Measurements from ENCODE around the gene MBP. TPM values are rescaled to one million over a fixed set of nuclear protein-coding genes. Genes with fewer than 3 reads are reported as not detected.

Gene MBP
- total and polyA plus RNA-seq, 2 of the 4 experiments (the other 2 are of a cell fraction), result 0.72 to 0.90 TPM

- Histone ChIP-seq H3K4me2 (ENCODE audit: low read depth, low read length) (no peak overlapping the region), H3K79me1 (ENCODE audit: low read depth in 1 of 2, low read length in 2 of 2) (no peaks in the 10 kb centered on the region; a peak in 1 of 4 replicates), H2BK15ac (ENCODE audit: low read depth, low read length) (peak overlapping the region; percentile 78; the same call in 2 of the 3 replicates), H3K4ac (ENCODE audit: low read depth, low read length) (peak overlapping the region; percentile 79), H3K4me3 (ENCODE audit: insufficient read depth, low read depth, low read length) (no peak overlapping the region), H4K91ac (ENCODE audit: insufficient read depth, low read depth, low read length) (peak overlapping the region; percentile 86; the same call in 1 of the 2 replicates), H3K27me3 (ENCODE audit: control insufficient read depth, insufficient read depth, low read length) (no peaks in the 10 kb centered on the region), H3K36me3 (ENCODE audit: control insufficient read depth, insufficient read depth, low read length) (no peaks in the 10 kb centered on the region), H3K27ac (ENCODE audit: insufficient read depth, low read length) (peak overlapping the region; percentile 81; the same call in 1 of the 2 replicates), H4K5ac (ENCODE audit: low read depth, low read length) (peak overlapping the region; percentile 77), H3K9me3 (ENCODE audit: control insufficient read depth, insufficient read depth, low read length) (no peaks in the 10 kb centered on the region), H2BK120ac (ENCODE audit: low read depth, low read length) (peak overlapping the region; percentile 92), H2AFZ (replicated peaks; ENCODE audit: low read length, poor library complexity) (peak overlapping the region; percentile 56), H3K56ac (ENCODE audit: extremely low read depth, insufficient read depth, low read length) (no peak overlapping the region), H2BK20ac (ENCODE audit: low read depth, low read length) (peak overlapping the region; percentile 84), H3K23ac (ENCODE audit: low read depth, low read length) (peak overlapping the region; percentile 13; the same call in 1 of the 2 replicates), H3K14ac (replicated peaks; ENCODE audit: low read depth, low read length) (peak overlapping the region; percentile 84), H3K9me1 (ENCODE audit: insufficient read depth, low read length) (peaks cover 20% of the 10 kb centered on the region), H3K18ac (ENCODE audit: low read depth, low read length) (peak overlapping the region; percentile 81), H3K4me1 (ENCODE audit: control insufficient read depth, insufficient read depth, low read length) (peaks cover 25% of the 10 kb centered on the region), H4K8ac (ENCODE audit: low read depth in 2 of 2, low read length in 2 of 2) (peak overlapping the region; percentile 3 to 84), H2BK5ac (ENCODE audit: low read depth, low read length, poor library complexity, severe bottlenecking) (peak overlapping the region; percentile 69), H2AK9ac (replicated peaks; ENCODE audit: low read depth, low read length, poor library complexity) (peak overlapping the region; percentile 10), H3K9ac (ENCODE audit: low read depth, low read length) (peak overlapping the region; percentile 15; the same call in 1 of the 2 replicates), H2AK5ac (ENCODE audit: low read depth, low read length) (peak overlapping the region; percentile 96), H4K20me1 (ENCODE audit: insufficient read depth, low read length) (no peaks in the 10 kb centered on the region)
- WGBS, 2 experiments (ENCODE audit: extremely low coverage in 2 of 2, insufficient read length in 1 of 2), result 80% methylated on average over 10 of the region's 21 CpGs; no CpG with 5 or more reads in 1 of the 2 experiments
- no peak for DNase-seq
- in situ Hi-C loops (cut with MboI; ENCODE audit: low sequenced_read_pairs) (no loop called here), intact Hi-C loops (cut with micrococcal nuclease) (no loop called here), dilution Hi-C loops (cut with HindIII; ENCODE audit: low sequenced_read_pairs, unreplicated experiment) (no loop called here)
- no peak for ATAC-seq (ENCODE audit: low read depth)
- POLR2A ChIA-PET (ENCODE audit: unreplicated experiment), result no interaction called here
- no TSS peak for BruUV-seq (replicated peaks)
- CTCF ChIA-PET, result interaction anchor here (1.0 kb wide), 1 partner anchor 156 kb away, joined by 4 read pairs; no protein-coding TSS in a partner anchor
- TF ChIP-seq CTCF (conservative IDR thresholded peaks at IDR 0.05; ENCODE audit: low read depth, low read length) (no peak), FOS (IDR thresholded peaks at IDR 0.05; ENCODE audit: low read depth, low read length) (no peak), RAD21 (IDR thresholded peaks at IDR 0.05; ENCODE audit: low read length) (no peak), ELK1 (IDR thresholded peaks at IDR 0.05; ENCODE audit: borderline replicate concordance, low read depth, low read length) (no peak), RCOR1 (IDR thresholded peaks at IDR 0.05; ENCODE audit: insufficient replicate concordance, low read length) (no peak), SMC3 (IDR thresholded peaks at IDR 0.05; ENCODE audit: low read depth, low read length) (no peak), MXI1 (IDR thresholded peaks at IDR 0.05; ENCODE audit: borderline replicate concordance, low read depth, low read length) (no peak), RFX5 (IDR thresholded peaks at IDR 0.05; ENCODE audit: low read depth, low read length) (no peak), NFE2L2 (IDR thresholded peaks at IDR 0.05; ENCODE audit: low read depth, low read length) (no peak), POLR2A (IDR thresholded peaks at IDR 0.05; ENCODE audit: low read depth, low read length) (no peak), USF2 (IDR thresholded peaks at IDR 0.05; ENCODE audit: low read depth, low read length) (no peak), MAFK (IDR thresholded peaks at IDR 0.05; ENCODE audit: low read depth, low read length) (no peak), CHD1 (IDR thresholded peaks at IDR 0.05; ENCODE audit: low read depth, low read length) (no peak), MAZ (IDR thresholded peaks at IDR 0.05; ENCODE audit: borderline replicate concordance, low read depth, low read length) (no peak), CEBPB (IDR thresholded peaks at IDR 0.05; ENCODE audit: low read depth, low read length) (no peak)
These were observed 76.1 kb downstream of the MBP start for GRCh38 chr18:77056344-77057005.

Measured in IMR-90 (cell line).